Adrenal gland (tissue), 12 donors: Measurements from ENCODE around the gene FAM221B. TPM values are rescaled to one million over a fixed set of nuclear protein-coding genes. Genes with fewer than 3 reads are reported as not detected.
A peak's percentile ranks its signal among the peaks of the same experiment; 100 is the strongest.

Source experiments
- DNase-seq, 7 donors: peaks; one replicate each; pipeline ENCODE4 v3.0.0-alpha.2; 2019 to 2020
- H3K27ac ChIP-seq, 5 donors: fragments of 200-600 bp; sonication (generic) in 4 of 5; 1 replicate in 3 of 5; 2 replicates in 2 of 5; pipeline versions ENCODE4 v1.5.1 to v1.8.0; 2016 to 2020; ENCODE audit warnings: mild to moderate bottlenecking in 1 of 5
- H3K27me3 ChIP-seq: fragments of 200-600 bp; 2 replicates; pipeline ENCODE4 v1.8.0; 2021
- H3K36me3 ChIP-seq, 2 donors: fragments of 200-600 bp; replicated peaks in 1 of 2; 1 replicate in 1 of 2; 2 replicates in 1 of 2; pipeline versions ENCODE4 v1.5.1 to v1.8.0; 2018 to 2022
- H3K4me1 ChIP-seq, 2 donors: fragments of 200-600 bp; replicated peaks in 1 of 2; 1 replicate in 1 of 2; 2 replicates in 1 of 2; pipeline versions ENCODE4 v1.5.1 to v1.8.0; 2018 to 2021
- H3K4me3 ChIP-seq, 4 donors: fragments of 200-600 bp; sonication (generic) in 3 of 4; one replicate each; pipeline ENCODE4 v1.5.1; 2016 to 2018
- H3K9me3 ChIP-seq, 3 donors: fragments of 200-600 bp; sonication (generic) in 1 of 3; replicated peaks in 1 of 3; 1 replicate in 2 of 3; 2 replicates in 1 of 3; pipeline versions ENCODE4 v1.5.1 to v1.8.0; 2016 to 2021
- CTCF ChIP-seq, 6 experiments: fragments of 450-650 bp in 4 of 6; fragments of 200-600 bp in 2 of 6; sonication (generic) in 1 of 6; IDR thresholded peaks; 1 replicate in 5 of 6; 2 replicates in 1 of 6; pipeline versions ENCODE4 v1.5.1 to v1.8.0; 2016 to 2021; ENCODE audit warnings: antibody characterized with exemption in 6 of 6, mild to moderate bottlenecking in 2 of 6, moderate library complexity in 1 of 6
- POLR2A ChIP-seq, 2 donors: fragments of 450-650 bp; IDR thresholded peaks; one replicate each; pipeline ENCODE4 v1.6.1; 2017; ENCODE audit warnings: antibody characterized with exemption in 2 of 2, mild to moderate bottlenecking in 2 of 2, moderate library complexity in 1 of 2
- WGBS, 4 donors: extraction: QIAGEN DNeasy Blood & Tissue Kit in 2 of 4; methylation state at CpG; one replicate each; pipeline versions ENCODE4 v1.1.5 to v1.1.7; 2013 to 2017; 5-methylcytosine and 5-hydroxymethylcytosine counted together
- intact Hi-C, 2 donors: fragments of 100-400 bp; cut with DNase I; formaldehyde crosslinking; loops; one replicate each; pipeline versions ENCODE4 v1.14.1 to v1.15.0; 2022 to 2023
- polyA plus RNA-seq, 3 donors: library from polyadenylated mRNA; stranded (reverse); fragments of 200-250 nt in 2 of 3; fragments of 350-450 nt in 1 of 3; fragmentation: Illumina TruSeq in 1 of 3; extraction: RNeasy Lipid Tissue Mini Kit (QIAGEN cat#74804) in 1 of 3; gene quantifications; one replicate each; pipeline ENCODE4 v1.2.3, GENCODE V29; 2013 to 2014
- total RNA-seq, 9 donors: library from RNA; depleted of rRNA in 4 of 9; stranded (reverse); fragments of >200 nt in 4 of 9; fragments of 120-200 nt in 1 of 9; fragmentation: NEBNext Ultra II Directional in 1 of 9; extraction: Animal tissue kit (Norgen Biotek cat#: 25700) in 1 of 9; gene quantifications; one replicate each; pipeline versions ENCODE4 v1.1.0 to v1.2.4, GENCODE V29; 2013 to 2023
- donor health status: healthy with polysubstance abuse.
- donor health status: Bipolar disorder and iron deficiency.
- donor health status: DM: yes; HTN: yes; CAD: no.
- donor health status: DM: no; HTN: no; CAD: no.
- donor health status: DM: no; HTN: no; CAD: no.
- donor health status: DM: yes; HTN: yes; CAD: no.

Gene FAM221B
- total and polyA plus RNA-seq, 12 donors, result 0.07 to 0.22 (median 0.16) TPM; not detected in 9

GRCh38 chr9:35797311-35798109, 31.0 kb downstream of the FAM221B start:
- Histone ChIP-seq H3K4me3 (no peak overlapping the region), H3K36me3 (peaks cover 0 to 16% of the 10 kb centered on the region in 2 donors), H3K27ac (no peak overlapping the region), H3K9me3 (no peaks in the 10 kb centered on the region), H3K4me1 (peaks cover 0 to 11% of the 10 kb centered on the region in 2 donors), H3K27me3 (no peaks in the 10 kb centered on the region)
- WGBS, 4 donors, result 88 to 93% (median 91%) methylated on average over 6 of the region's 6 CpGs
- TF ChIP-seq POLR2A (IDR thresholded peaks at IDR 0.05), result no peak
- TF ChIP-seq CTCF (IDR thresholded peaks at IDR 0.05), result no peak
- peak in 1 of 7 donors; percentile 44 for DNase-seq
- intact Hi-C loops, result no loop called here

GRCh38 chr9:35795695-35796094, 32.8 kb downstream of the FAM221B start:
- TF ChIP-seq POLR2A (IDR thresholded peaks at IDR 0.05) (no peak), CTCF (IDR thresholded peaks at IDR 0.05) (no peak)
- Histone ChIP-seq H3K4me1 (peaks cover 1 to 19% of the 10 kb centered on the region in 2 donors), H3K27me3 (no peaks in the 10 kb centered on the region), H3K9me3 (no peaks in the 10 kb centered on the region), H3K4me3 (no peak overlapping the region), H3K27ac (no peak overlapping the region), H3K36me3 (no peaks in the 10 kb centered on the region)
- no peak for DNase-seq
- intact Hi-C loops, result no loop called here

- Histone ChIP-seq H3K36me3 (no peaks in the 10 kb centered on the region), H3K27ac (no peak overlapping the region), H3K4me3 (no peak overlapping the region), H3K4me1 (peaks cover 5 to 23% of the 10 kb centered on the region in 2 donors), H3K9me3 (no peaks in the 10 kb centered on the region), H3K27me3 (no peaks in the 10 kb centered on the region)
- TF ChIP-seq POLR2A (IDR thresholded peaks at IDR 0.05) (no peak), CTCF (IDR thresholded peaks at IDR 0.05) (no peak)
- WGBS, 4 donors, result 64 to 80% (median 71%) methylated on average over 2 of the region's 2 CpGs
- no peak for DNase-seq
- intact Hi-C loops, result loop anchor here in 1 of 2 donors (5.0 kb wide), 2 partner anchors 34 to 89 kb away; partner anchors contain the start of genes FAM221B and TMEM8B
Observed at GRCh38 chr9:35793461-35793860, 35.1 kb downstream of the FAM221B start.

DNA sequence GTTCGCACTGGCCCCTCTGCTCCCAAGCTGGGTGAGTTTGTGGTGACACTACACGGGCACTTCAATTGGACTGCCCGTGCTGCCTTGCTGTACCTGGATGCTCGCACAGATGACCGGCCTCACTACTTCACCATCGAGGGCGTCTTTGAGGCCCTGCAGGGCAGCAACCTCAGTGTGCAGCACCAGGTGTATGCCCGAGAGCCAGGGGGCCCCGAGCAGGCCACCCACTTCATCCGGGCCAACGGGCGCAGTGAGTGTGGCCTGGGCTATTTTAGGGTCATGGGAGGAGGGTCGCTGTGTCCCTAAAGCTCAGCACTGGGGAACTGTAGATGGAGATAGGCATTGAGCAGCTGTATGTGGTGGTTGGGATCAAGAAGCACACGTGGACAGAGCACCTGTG, 35.7 kb downstream of the FAM221B start:
- no peaks in the 10 kb centered on the region for H3K9me3 ChIP-seq
- no peaks in the 10 kb centered on the region for H3K27me3 ChIP-seq
- no peak for TF ChIP-seq POLR2A (IDR thresholded peaks at IDR 0.05)
- TF ChIP-seq CTCF (IDR thresholded peaks at IDR 0.05), result no peak
- intact Hi-C loops, result loop anchor here in 1 of 2 donors (5.0 kb wide), 2 partner anchors 34 to 89 kb away; partner anchors contain the start of genes FAM221B and TMEM8B
- H3K4me1 ChIP-seq, result peaks cover 5 to 23% of the 10 kb centered on the region in 2 donors
- no peak overlapping the region for H3K27ac ChIP-seq
- 86 to 96% (median 93%) methylated on average over 7 to 14 of the region's 14 CpGs for WGBS, 4 donors
- H3K36me3 ChIP-seq, result no peaks in the 10 kb centered on the region
- H3K4me3 ChIP-seq, result no peak overlapping the region
- DNase-seq, result no peak
